Tibial artery (tissue), 4 donors: ENCODE measurements around the gene MOG.
"Not testable (repeated sequence)": the region's sequence is repeated elsewhere in the genome, so short reads cannot be mapped to it uniquely, and the experiment has no call there.

ENCODE experiments used
- DNase-seq, 2 donors: peaks; one replicate each; pipeline ENCODE4 v3.0.0-alpha.2; 2019
- H3K27ac ChIP-seq, 2 donors: fragments of 200-600 bp; sonication (generic) in 1 of 2; 1 replicate in 1 of 2; 2 replicates in 1 of 2; pipeline ENCODE4 v1.5.1; 2018 to 2019; ENCODE audit warnings: mild to moderate bottlenecking in 1 of 2
- H3K27me3 ChIP-seq, 2 donors: fragments of 200-600 bp; sonication (generic) in 1 of 2; one replicate each; pipeline versions ENCODE4 v1.5.1 to v1.6.0; 2016 to 2019
- H3K36me3 ChIP-seq, 3 donors: fragments of 200-600 bp; sonication (generic) in 2 of 3; one replicate each; pipeline ENCODE4 v1.5.1; 2016 to 2019; ENCODE audit warnings: mild to moderate bottlenecking in 2 of 3
- H3K4me1 ChIP-seq, 4 donors: fragments of 200-600 bp; sonication (generic) in 2 of 4; 1 replicate in 3 of 4; 2 replicates in 1 of 4; pipeline ENCODE4 v1.5.1; 2016 to 2019
- H3K4me3 ChIP-seq, 2 donors: fragments of 200-600 bp; sonication (generic) in 1 of 2; 1 replicate in 1 of 2; 2 replicates in 1 of 2; pipeline ENCODE4 v1.5.1; 2018 to 2019; ENCODE audit warnings: mild to moderate bottlenecking in 2 of 2
- H3K9me3 ChIP-seq, 3 donors: fragments of 200-600 bp; sonication (generic) in 1 of 3; one replicate each; pipeline ENCODE4 v1.5.1; 2016 to 2019
- intact Hi-C: fragments of 100-400 bp; cut with DNase I; formaldehyde crosslinking; loops from one replicate; pipeline ENCODE4 v1.15.0; 2023; ENCODE audit warnings: low total_unique reads
- TF ChIP-seq, protein P1 (sequence below), 2 experiments: fragments of 200-600 bp in 1 of 2; fragments of 450-650 bp in 1 of 2; IDR thresholded peaks; one replicate each; pipeline ENCODE4 v1.5.1; 2017 to 2019; ENCODE audit warnings: antibody characterized with exemption in 2 of 2, mild to moderate bottlenecking in 1 of 2, moderate library complexity in 1 of 2

The MOG gene

DNA sequence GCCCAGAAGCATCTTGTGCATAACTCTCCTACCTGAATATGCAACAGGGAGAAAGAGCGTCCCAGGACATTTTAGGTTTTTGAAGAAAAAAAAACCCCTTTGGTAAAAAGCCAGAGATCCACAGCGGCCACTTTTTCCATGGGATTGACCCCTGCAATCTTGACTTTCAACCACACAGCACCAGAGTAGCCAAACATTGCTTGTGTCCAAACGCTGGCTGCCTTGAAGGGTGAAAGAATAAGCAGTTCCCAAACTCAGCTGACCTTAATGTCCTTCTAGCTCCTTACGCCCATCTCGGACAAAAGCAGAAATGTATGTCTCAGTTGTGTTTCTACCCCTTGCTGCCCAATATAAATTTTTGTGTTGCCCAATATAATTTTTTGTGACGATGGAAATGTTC is 1.2 kb upstream of the MOG start:
- H3K9me3 ChIP-seq = no peaks in the 10 kb centered on the region
- intact Hi-C loops = no loop called here
- no peak overlapping the region for H3K4me3 ChIP-seq
- no peak for DNase-seq
- TF ChIP-seq, protein P1, sequence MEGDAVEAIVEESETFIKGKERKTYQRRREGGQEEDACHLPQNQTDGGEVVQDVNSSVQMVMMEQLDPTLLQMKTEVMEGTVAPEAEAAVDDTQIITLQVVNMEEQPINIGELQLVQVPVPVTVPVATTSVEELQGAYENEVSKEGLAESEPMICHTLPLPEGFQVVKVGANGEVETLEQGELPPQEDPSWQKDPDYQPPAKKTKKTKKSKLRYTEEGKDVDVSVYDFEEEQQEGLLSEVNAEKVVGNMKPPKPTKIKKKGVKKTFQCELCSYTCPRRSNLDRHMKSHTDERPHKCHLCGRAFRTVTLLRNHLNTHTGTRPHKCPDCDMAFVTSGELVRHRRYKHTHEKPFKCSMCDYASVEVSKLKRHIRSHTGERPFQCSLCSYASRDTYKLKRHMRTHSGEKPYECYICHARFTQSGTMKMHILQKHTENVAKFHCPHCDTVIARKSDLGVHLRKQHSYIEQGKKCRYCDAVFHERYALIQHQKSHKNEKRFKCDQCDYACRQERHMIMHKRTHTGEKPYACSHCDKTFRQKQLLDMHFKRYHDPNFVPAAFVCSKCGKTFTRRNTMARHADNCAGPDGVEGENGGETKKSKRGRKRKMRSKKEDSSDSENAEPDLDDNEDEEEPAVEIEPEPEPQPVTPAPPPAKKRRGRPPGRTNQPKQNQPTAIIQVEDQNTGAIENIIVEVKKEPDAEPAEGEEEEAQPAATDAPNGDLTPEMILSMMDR (IDR thresholded peaks at IDR 0.05) = no peak
- H3K27ac ChIP-seq = peak overlapping the region; percentile 64 to 67
- no peaks in the 10 kb centered on the region for H3K36me3 ChIP-seq
- H3K4me1 ChIP-seq = peaks cover 0 to 30% (median 13%) of the 10 kb centered on the region in 4 donors
- no peaks in the 10 kb centered on the region for H3K27me3 ChIP-seq

DNA sequence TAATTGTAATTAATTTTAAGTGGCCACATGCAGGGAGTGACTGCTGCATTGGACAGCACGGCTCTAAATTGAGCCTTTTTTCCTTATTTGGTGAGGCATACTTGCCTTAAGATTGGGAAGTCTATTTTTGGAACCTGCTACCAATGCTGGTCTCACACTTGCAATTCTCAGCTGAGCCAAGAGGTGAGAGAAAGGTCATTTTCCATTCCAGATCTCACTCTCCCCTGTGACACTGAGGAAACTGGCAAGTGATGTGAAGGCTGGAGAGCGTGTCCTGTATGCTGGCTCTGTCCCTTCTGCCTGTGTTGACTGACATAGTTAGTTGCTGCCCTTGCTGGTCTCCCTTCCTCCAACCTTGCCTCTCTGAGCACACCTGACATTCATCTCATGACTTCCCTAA is 735 bp upstream of the MOG start:
- peak in 1 of 2 donors; percentile 56 for DNase-seq
- Histone ChIP-seq H3K27ac (peak overlapping the region; percentile 64 to 67), H3K9me3 (no peaks in the 10 kb centered on the region), H3K27me3 (no peaks in the 10 kb centered on the region), H3K36me3 (no peaks in the 10 kb centered on the region), H3K4me1 (peaks cover 0 to 30% (median 13%) of the 10 kb centered on the region in 4 donors), H3K4me3 (no peak overlapping the region)
- TF ChIP-seq, protein P1 (IDR thresholded peaks at IDR 0.05) = peak in 1 of 2 experiments; percentile 10
- intact Hi-C loops = no loop called here

DNA sequence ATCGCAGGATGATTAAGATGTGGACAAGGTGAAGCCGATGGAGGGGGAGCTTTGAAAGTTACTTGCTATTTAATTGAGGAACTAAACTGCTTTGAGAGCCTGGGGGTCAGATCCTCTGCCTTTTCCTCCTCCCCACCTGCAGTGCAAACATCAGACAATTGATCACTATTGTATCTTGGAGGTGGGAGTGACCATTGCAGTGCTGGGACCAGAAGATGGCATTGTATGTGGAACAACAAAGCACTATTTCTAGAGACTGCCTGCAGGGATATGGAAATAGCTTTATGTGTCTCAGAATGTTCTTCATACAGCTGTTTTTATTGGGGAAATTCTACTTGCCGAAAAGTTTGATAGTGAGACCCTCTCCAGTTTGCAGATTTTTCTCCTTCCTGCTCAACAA is 4.2 kb downstream of the MOG start:
- Histone ChIP-seq H3K4me3 (no peak overlapping the region), H3K27me3 (peaks cover 0 to 15% of the 10 kb centered on the region in 2 donors), H3K9me3 (no peaks in the 10 kb centered on the region), H3K4me1 (peaks cover 0 to 12% (median 6%) of the 10 kb centered on the region in 4 donors), H3K36me3 (no peaks in the 10 kb centered on the region), H3K27ac (no peak overlapping the region)
- no peak for DNase-seq
- TF ChIP-seq, protein P1 (IDR thresholded peaks at IDR 0.05) = no peak
- intact Hi-C loops = no loop called here

DNA sequence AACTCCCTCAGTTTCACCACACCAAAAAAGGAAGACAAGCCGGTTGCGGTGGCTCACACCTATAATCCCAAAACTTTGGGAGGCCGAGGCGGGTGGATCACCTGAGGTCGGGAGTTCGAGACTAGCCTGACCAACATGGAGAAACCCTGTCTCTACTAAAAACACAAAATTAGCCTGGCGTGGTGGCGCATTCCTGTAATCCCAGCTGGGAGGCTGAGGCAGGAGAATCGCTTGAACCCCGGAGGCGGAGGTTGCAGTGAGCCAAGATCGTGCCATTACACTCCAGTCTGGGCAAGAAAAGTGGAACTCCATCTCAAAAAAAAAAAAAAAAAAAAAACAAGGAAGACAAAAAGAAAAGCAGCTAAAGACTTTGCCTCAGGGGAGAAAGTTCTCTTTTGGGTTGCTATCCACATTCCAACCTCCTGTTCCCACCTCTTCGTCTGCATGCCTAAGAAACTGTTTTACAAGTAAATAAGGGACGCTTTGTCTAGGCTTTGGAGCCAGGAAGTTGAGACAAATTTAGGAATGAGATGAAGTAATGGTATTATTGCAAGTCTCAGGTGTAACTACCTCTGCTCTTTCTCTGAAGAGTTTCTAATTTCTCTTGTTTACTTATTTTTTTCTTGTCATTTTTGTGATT is 4.7 kb downstream of the MOG start:
- H3K36me3 ChIP-seq, H3K4me3 ChIP-seq, H3K4me1 ChIP-seq, H3K9me3 ChIP-seq, H3K27ac ChIP-seq, intact Hi-C loops: not testable (repeated sequence)
- DNase-seq = peak in 1 of 2 donors; percentile 10
- peaks cover 0 to 15% of the 10 kb centered on the region in 2 donors for H3K27me3 ChIP-seq

DNA sequence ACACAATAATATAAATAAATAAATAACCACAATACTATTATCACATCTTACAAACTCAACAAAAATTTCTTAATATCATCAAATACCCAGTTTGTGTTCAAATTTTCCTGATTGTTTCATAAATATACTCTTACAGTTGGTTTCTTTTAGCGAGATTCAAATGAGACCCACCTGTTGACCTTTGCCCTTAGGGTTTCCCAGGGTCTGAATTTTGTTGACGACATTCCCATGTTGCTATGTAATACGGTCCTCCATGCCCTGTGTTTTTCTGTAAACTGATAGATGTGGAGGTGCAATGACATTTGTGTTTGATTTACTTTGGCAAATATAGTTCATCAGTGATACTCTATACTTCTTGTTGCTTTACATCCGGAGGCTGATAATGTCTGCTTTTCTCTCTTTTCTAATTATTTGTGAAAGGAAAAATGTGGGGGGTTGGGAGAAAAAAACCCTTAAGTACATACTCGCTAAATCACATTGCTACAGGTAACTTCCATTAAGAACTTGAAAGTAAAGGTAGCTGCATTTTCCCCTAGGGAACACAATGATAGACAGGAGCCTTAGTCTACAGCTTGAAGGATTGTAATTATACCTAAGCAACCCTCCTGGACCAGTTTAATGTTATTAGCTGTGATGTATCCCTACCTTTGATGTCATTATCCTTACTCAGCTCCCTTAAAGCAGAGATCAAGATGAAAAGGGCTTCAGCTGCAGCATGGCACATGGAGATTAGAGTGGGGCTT is 6.6 kb downstream of the MOG start:
- H3K27ac ChIP-seq = no peak overlapping the region
- no peak for DNase-seq

More for the DNA sequence above, 6.6 kb downstream of the MOG start:
- no peak overlapping the region for H3K4me3 ChIP-seq
- H3K36me3 ChIP-seq = no peaks in the 10 kb centered on the region
- no peaks in the 10 kb centered on the region for H3K9me3 ChIP-seq
- peaks cover 0 to 15% of the 10 kb centered on the region in 2 donors for H3K27me3 ChIP-seq
- H3K4me1 ChIP-seq = peaks cover 0 to 3% (median 0%) of the 10 kb centered on the region in 4 donors
- intact Hi-C loops = no loop called here
- TF ChIP-seq, protein P1 (IDR thresholded peaks at IDR 0.05) = no peak
